HL-60 (cell line): ENCODE data around the gene GPR12.

Source experiments
- DNase-seq, 2 experiments: peaks; one replicate each; pipeline ENCODE4 v3.0.0-alpha.2; 2010 to 2020; ENCODE audit warnings: low read depth in 1 of 2, low spot score in 1 of 2
- H3K27ac ChIP-seq: fragments of 250-450 bp; sonication (Bioruptor Pico); replicated peaks from 2 replicates; pipeline ENCODE4 v1.5.1; 2020; ENCODE audit warnings: mild to moderate bottlenecking, moderate library complexity
- H3K27me3 ChIP-seq: fragments of 250-450 bp; sonication (Bioruptor Pico); 2 replicates; pipeline ENCODE4 v1.5.1; 2021; ENCODE audit warnings: mild to moderate bottlenecking, moderate library complexity; ENCODE audit not compliant: insufficient read depth, poor library complexity, severe bottlenecking
- H3K4me3 ChIP-seq: replicated peaks from 2 replicates; pipeline ENCODE4 v1.5.1; 2011; ENCODE audit warnings: mild to moderate bottlenecking, control low read depth, low read length; ENCODE audit not compliant: insufficient read depth
- CTCF ChIP-seq: IDR thresholded peaks from one replicate; pipeline ENCODE4 v1.5.1; 2011; ENCODE audit warnings: low read length, control low read depth, inconsistent platforms; ENCODE audit not compliant: insufficient read depth
- GABPA ChIP-seq: IDR thresholded peaks from 2 replicates; pipeline ENCODE4 v1.6.1; 2012; ENCODE audit warnings: low read depth
- POLR2AphosphoS5 ChIP-seq: IDR thresholded peaks from 2 replicates; pipeline ENCODE4 v1.6.1; 2012; ENCODE audit warnings: low read depth
- REST ChIP-seq: IDR thresholded peaks from 2 replicates; pipeline ENCODE4 v1.6.1; 2012; ENCODE audit warnings: low read depth; ENCODE audit not compliant: insufficient replicate concordance
- SPI1 ChIP-seq: IDR thresholded peaks from 2 replicates; pipeline ENCODE4 v1.6.1; 2012; ENCODE audit warnings: low read depth, mild to moderate bottlenecking, borderline replicate concordance

The GPR12 gene

GRCh38 chr13:26780411-26780810 is 19.8 kb upstream of the GPR12 start:
- H3K27ac ChIP-seq, result no peak overlapping the region
- H3K27me3 ChIP-seq, result no peaks in the 10 kb centered on the region
- DNase-seq, result no peak
- no peak overlapping the region for H3K4me3 ChIP-seq
- TF ChIP-seq GABPA, result no peak
- no peak for TF ChIP-seq CTCF
- TF ChIP-seq REST, result no peak
- TF ChIP-seq SPI1, result no peak
- no peak for TF ChIP-seq POLR2AphosphoS5

- Histone ChIP-seq H3K27ac (no peak overlapping the region), H3K4me3 (no peak overlapping the region), H3K27me3 (no peaks in the 10 kb centered on the region)
- TF ChIP-seq GABPA (no peak), REST (no peak), SPI1 (no peak), CTCF (no peak), POLR2AphosphoS5 (no peak)
- no peak for DNase-seq
Measured at GRCh38 chr13:26779321-26779720, 18.7 kb upstream of the GPR12 start.

- Histone ChIP-seq H3K4me3 (no peak overlapping the region), H3K27ac (no peak overlapping the region), H3K27me3 (no peaks in the 10 kb centered on the region)
- no peak for DNase-seq
- TF ChIP-seq REST, result no peak
- TF ChIP-seq SPI1, result no peak
- no peak for TF ChIP-seq POLR2AphosphoS5
- TF ChIP-seq GABPA, result no peak
- TF ChIP-seq CTCF, result no peak
Measured at GRCh38 chr13:26772531-26772930, 11.9 kb upstream of the GPR12 start.
